Measurements from ENCODE around the gene C2orf81.

C2orf81 gene

GRCh38 chr2:74368499-74368898 lies 52.9 kb downstream of the C2orf81 start:
- Histone ChIP-seq H2AFZ (ENCODE audit: low read depth) (no peak overlapping the region), H4K20me1 (ENCODE audit: insufficient read depth) (no peaks in the 10 kb centered on the region), H3K36me3 (ENCODE audit: insufficient read depth) (peaks cover 8% of the 10 kb centered on the region; the same call in 1 of the 2 replicates), H3K79me2 (ENCODE audit: insufficient read depth, low read depth) (no peaks in the 10 kb centered on the region), H3K27me3 (ENCODE audit: insufficient read depth, low read depth) (no peaks in the 10 kb centered on the region), H3K9ac (no peak overlapping the region), H3K27ac (no peak overlapping the region), H3K4me1 (ENCODE audit: low read depth, poor library complexity, severe bottlenecking) (no peaks in the 10 kb centered on the region), H3K4me3 (IDR thresholded peaks at IDR 0.05; ENCODE audit: insufficient read depth, low read depth, low read length) (no peak overlapping the region), H3K4me2 (no peak overlapping the region)
- no peak for TF ChIP-seq CTCF (conservative IDR thresholded peaks at IDR 0.05; ENCODE audit: low read depth, low read length)

GRCh38 chr2:74367789-74368188 lies 53.6 kb downstream of the C2orf81 start:
- H3K36me3 ChIP-seq (ENCODE audit: insufficient read depth), result peaks cover 8% of the 10 kb centered on the region; the same call in 1 of the 2 replicates
- no peaks in the 10 kb centered on the region for H3K27me3 ChIP-seq (ENCODE audit: insufficient read depth, low read depth)
- no peak overlapping the region for H3K9ac ChIP-seq
- H3K27ac ChIP-seq, result no peak overlapping the region
- no peak for TF ChIP-seq CTCF (conservative IDR thresholded peaks at IDR 0.05; ENCODE audit: low read depth, low read length)
- H3K4me2 ChIP-seq, result no peak overlapping the region
- H3K4me3 ChIP-seq (IDR thresholded peaks at IDR 0.05; ENCODE audit: insufficient read depth, low read depth, low read length), result no peak overlapping the region
- H2AFZ ChIP-seq (ENCODE audit: low read depth), result no peak overlapping the region
- H4K20me1 ChIP-seq (ENCODE audit: insufficient read depth), result no peaks in the 10 kb centered on the region
- no peaks in the 10 kb centered on the region for H3K4me1 ChIP-seq (ENCODE audit: low read depth, poor library complexity, severe bottlenecking)
- H3K79me2 ChIP-seq (ENCODE audit: insufficient read depth, low read depth), result no peaks in the 10 kb centered on the region

- TF ChIP-seq CTCF (conservative IDR thresholded peaks at IDR 0.05; ENCODE audit: low read depth, low read length), result no peak
- no peak overlapping the region for H3K27ac ChIP-seq
- H3K36me3 ChIP-seq (ENCODE audit: insufficient read depth), result peaks cover 8% of the 10 kb centered on the region; the same call in 1 of the 2 replicates
- no peaks in the 10 kb centered on the region for H3K27me3 ChIP-seq (ENCODE audit: insufficient read depth, low read depth)
- H3K9ac ChIP-seq, result no peak overlapping the region
- H3K4me3 ChIP-seq (IDR thresholded peaks at IDR 0.05; ENCODE audit: insufficient read depth, low read depth, low read length), result no peak overlapping the region
- no peak overlapping the region for H2AFZ ChIP-seq (ENCODE audit: low read depth)
- no peak overlapping the region for H3K4me2 ChIP-seq
- no peaks in the 10 kb centered on the region for H3K79me2 ChIP-seq (ENCODE audit: insufficient read depth, low read depth)
- H4K20me1 ChIP-seq (ENCODE audit: insufficient read depth), result no peaks in the 10 kb centered on the region
- H3K4me1 ChIP-seq (ENCODE audit: low read depth, poor library complexity, severe bottlenecking), result no peaks in the 10 kb centered on the region
Measured at GRCh38 chr2:74366036-74366435, 55.4 kb downstream of the C2orf81 start.

- TF ChIP-seq CTCF (conservative IDR thresholded peaks at IDR 0.05; ENCODE audit: low read depth, low read length), result no peak
- H3K36me3 ChIP-seq (ENCODE audit: insufficient read depth), result peaks cover 8% of the 10 kb centered on the region; the same call in 1 of the 2 replicates
- H3K27me3 ChIP-seq (ENCODE audit: insufficient read depth, low read depth), result no peaks in the 10 kb centered on the region
- H3K4me3 ChIP-seq (IDR thresholded peaks at IDR 0.05; ENCODE audit: insufficient read depth, low read depth, low read length), result no peak overlapping the region
- H3K27ac ChIP-seq, result no peak overlapping the region
- H3K4me2 ChIP-seq, result no peak overlapping the region
- H4K20me1 ChIP-seq (ENCODE audit: insufficient read depth), result no peaks in the 10 kb centered on the region
- H2AFZ ChIP-seq (ENCODE audit: low read depth), result no peak overlapping the region
- no peaks in the 10 kb centered on the region for H3K4me1 ChIP-seq (ENCODE audit: low read depth, poor library complexity, severe bottlenecking)
- no peak overlapping the region for H3K9ac ChIP-seq
- H3K79me2 ChIP-seq (ENCODE audit: insufficient read depth, low read depth), result no peaks in the 10 kb centered on the region
Measured at GRCh38 chr2:74364533-74365505, 56.6 kb downstream of the C2orf81 start.
